Epithelial cell of esophagus (primary cell): ENCODE measurements around the gene NHERF1.
A peak's percentile ranks its signal among the peaks of the same experiment; 100 is the strongest.

Experiments
- DNase-seq: peaks from one replicate; pipeline ENCODE4 v3.0.0; 2010; ENCODE audit warnings: low read depth
- H3K4me3 ChIP-seq: 2 replicates; pipeline ENCODE4 v1.5.1; 2011; ENCODE audit warnings: mild to moderate bottlenecking, low read length, control low read depth
- CTCF ChIP-seq: IDR thresholded peaks from 2 replicates; pipeline ENCODE4 v1.5.1; 2011; ENCODE audit warnings: low read depth, mild to moderate bottlenecking, low read length, control low read depth, inconsistent platforms; ENCODE audit not compliant: insufficient read depth; ENCODE audit errors: missing control alignments

NHERF1 gene

GRCh38 chr17:74798239-74798707 is 49.8 kb downstream of the NHERF1 start:
- no peak for TF ChIP-seq CTCF
- H3K4me3 ChIP-seq: no peak overlapping the region
- no peak for DNase-seq

- H3K4me3 ChIP-seq: no peak overlapping the region
- DNase-seq: no peak
- TF ChIP-seq CTCF: no peak
Observed at GRCh38 chr17:74799097-74799496, 50.7 kb downstream of the NHERF1 start.

GRCh38 chr17:74800531-74800930 is 52.1 kb downstream of the NHERF1 start:
- no peak for TF ChIP-seq CTCF
- H3K4me3 ChIP-seq: no peak overlapping the region
- no peak for DNase-seq

- DNase-seq: peak; percentile 63
- no peak for TF ChIP-seq CTCF
- no peak overlapping the region for H3K4me3 ChIP-seq
Observed at GRCh38 chr17:74801896-74802295, 53.5 kb downstream of the NHERF1 start.

GRCh38 chr17:74803388-74803930 is 55.0 kb downstream of the NHERF1 start:
- H3K4me3 ChIP-seq: no peak overlapping the region
- DNase-seq: no peak
- TF ChIP-seq CTCF: no peak

- no peak overlapping the region for H3K4me3 ChIP-seq
- TF ChIP-seq CTCF: no peak
- no peak for DNase-seq
Observed at GRCh38 chr17:74803971-74804370, 55.5 kb downstream of the NHERF1 start.

- no peak overlapping the region for H3K4me3 ChIP-seq
- DNase-seq: no peak
- no peak for TF ChIP-seq CTCF
Observed at GRCh38 chr17:74804683-74805082, 56.3 kb downstream of the NHERF1 start.
